Uterus (tissue), 2 donors: ENCODE data around the gene CHMP1B.

Source experiments
- POLR2A ChIP-seq, 2 donors: fragments of 450-650 bp; IDR thresholded peaks; one replicate each; pipeline ENCODE4 v1.6.1; 2016; ENCODE audit warnings: antibody characterized with exemption in 2 of 2, mild to moderate bottlenecking in 1 of 2, moderate library complexity in 1 of 2
- TF ChIP-seq, protein P1 (sequence below), 4 experiments: fragments of 200-600 bp in 2 of 4; fragments of 450-650 bp in 2 of 4; sonication (generic) in 2 of 4; IDR thresholded peaks; one replicate each; pipeline ENCODE4 v1.5.1; 2016 to 2019; ENCODE audit warnings: antibody characterized with exemption in 4 of 4, mild to moderate bottlenecking in 2 of 4, moderate library complexity in 1 of 4

DNA sequence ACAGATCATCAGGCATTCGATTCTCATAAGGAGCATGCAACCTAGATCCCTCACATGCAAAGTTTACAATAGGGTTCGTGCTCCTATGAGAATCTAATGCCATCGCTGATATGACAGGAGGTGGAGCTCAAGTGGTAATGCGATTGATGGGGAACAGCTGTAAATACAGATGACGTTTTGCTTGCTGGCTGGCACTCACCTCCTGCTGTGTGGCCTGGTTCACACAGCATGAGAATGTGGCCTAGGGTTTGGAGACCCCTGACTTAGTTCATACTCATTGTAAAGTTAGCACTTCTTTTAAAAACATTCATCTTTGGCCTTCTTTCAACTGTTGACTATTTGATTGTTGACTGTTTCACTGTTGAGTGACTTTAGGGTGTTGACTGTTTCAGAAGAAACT, 8.7 kb upstream of the CHMP1B start:
- TF ChIP-seq, protein P1, sequence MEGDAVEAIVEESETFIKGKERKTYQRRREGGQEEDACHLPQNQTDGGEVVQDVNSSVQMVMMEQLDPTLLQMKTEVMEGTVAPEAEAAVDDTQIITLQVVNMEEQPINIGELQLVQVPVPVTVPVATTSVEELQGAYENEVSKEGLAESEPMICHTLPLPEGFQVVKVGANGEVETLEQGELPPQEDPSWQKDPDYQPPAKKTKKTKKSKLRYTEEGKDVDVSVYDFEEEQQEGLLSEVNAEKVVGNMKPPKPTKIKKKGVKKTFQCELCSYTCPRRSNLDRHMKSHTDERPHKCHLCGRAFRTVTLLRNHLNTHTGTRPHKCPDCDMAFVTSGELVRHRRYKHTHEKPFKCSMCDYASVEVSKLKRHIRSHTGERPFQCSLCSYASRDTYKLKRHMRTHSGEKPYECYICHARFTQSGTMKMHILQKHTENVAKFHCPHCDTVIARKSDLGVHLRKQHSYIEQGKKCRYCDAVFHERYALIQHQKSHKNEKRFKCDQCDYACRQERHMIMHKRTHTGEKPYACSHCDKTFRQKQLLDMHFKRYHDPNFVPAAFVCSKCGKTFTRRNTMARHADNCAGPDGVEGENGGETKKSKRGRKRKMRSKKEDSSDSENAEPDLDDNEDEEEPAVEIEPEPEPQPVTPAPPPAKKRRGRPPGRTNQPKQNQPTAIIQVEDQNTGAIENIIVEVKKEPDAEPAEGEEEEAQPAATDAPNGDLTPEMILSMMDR (IDR thresholded peaks at IDR 0.05), result no peak
- TF ChIP-seq POLR2A (IDR thresholded peaks at IDR 0.05), result no peak
